NT2/D1 (cell line): ENCODE measurements around the gene PHACTR2.

ENCODE experiments used
- SUZ12 ChIP-seq: IDR thresholded peaks from 2 replicates; pipeline ENCODE4 v1.6.1; 2011; ENCODE audit not compliant: insufficient read length, insufficient read depth; ENCODE audit errors: extremely low read depth
- YY1 ChIP-seq: IDR thresholded peaks from 2 replicates; pipeline ENCODE4 v1.6.1; 2011; ENCODE audit not compliant: insufficient read length, insufficient read depth
- ZNF274 ChIP-seq: IDR thresholded peaks from 2 replicates; pipeline ENCODE4 v1.6.1; 2011; ENCODE audit warnings: mild to moderate bottlenecking, low read depth, low read length

- TF ChIP-seq ZNF274, result no peak
- TF ChIP-seq SUZ12, result no peak
- no peak for TF ChIP-seq YY1
These were observed 189.5 kb downstream of the PHACTR2 start for GRCh38 chr6:143867236-143867635.
